Colonic mucosa (tissue), 4 donors: ENCODE data around the gene ZSCAN5A. TPM values are rescaled to one million over a fixed set of nuclear protein-coding genes. Genes with fewer than 3 reads are reported as not detected.
"Not testable (repeated sequence)": the region's sequence is repeated elsewhere in the genome, so short reads cannot be mapped to it uniquely, and the experiment has no call there.

Experiments
- DNase-seq: peaks from one replicate; pipeline ENCODE4 v3.0.0-alpha.2; 2020
- H3K27ac ChIP-seq: fragments of 200-600 bp; one replicate; pipeline ENCODE4 v1.8.0; 2021
- H3K27me3 ChIP-seq: fragments of 200-600 bp; one replicate; pipeline ENCODE4 v1.8.0; 2021
- H3K36me3 ChIP-seq: fragments of 200-600 bp; one replicate; pipeline ENCODE4 v1.8.0; 2021
- H3K4me1 ChIP-seq: fragments of 200-600 bp; one replicate; pipeline ENCODE4 v1.8.0; 2021; ENCODE audit warnings: mild to moderate bottlenecking
- H3K4me3 ChIP-seq: fragments of 200-600 bp; one replicate; pipeline ENCODE4 v1.8.0; 2021
- H3K9ac ChIP-seq, 2 donors: one replicate each; pipeline ENCODE4 v1.7.0; 2013; ENCODE audit warnings: control low read depth in 2 of 2, low read depth in 2 of 2, low read length in 2 of 2
- H3K9me3 ChIP-seq: fragments of 200-600 bp; one replicate; pipeline ENCODE4 v1.8.0; 2021
- intact Hi-C: fragments of 100-400 bp; cut with DNase I; formaldehyde crosslinking; loops from one replicate; pipeline ENCODE4 v1.14.1; 2022
- total RNA-seq, 2 donors: library from RNA; stranded (reverse); fragmentation: NEBNext Ultra II Directional in 1 of 2; extraction: Animal tissue kit (Norgen Biotek cat#: 25700) in 1 of 2; gene quantifications; one replicate each; pipeline ENCODE4 v1.2.1, GENCODE V29; 2021
- TF ChIP-seq, protein P1 (sequence below): fragments of 200-600 bp; IDR thresholded peaks from one replicate; pipeline ENCODE4 v1.8.0; 2022; ENCODE audit warnings: antibody characterized with exemption, mild to moderate bottlenecking
- donor health status: healthy.
- donor health status: DM: no; HTN: no; CAD: no.
- donor health status: DM: no; HTN: no; CAD: no.

The ZSCAN5A gene
- total RNA-seq, 2 donors from 2014 or later: 9.8 to 12.1 TPM

DNA sequence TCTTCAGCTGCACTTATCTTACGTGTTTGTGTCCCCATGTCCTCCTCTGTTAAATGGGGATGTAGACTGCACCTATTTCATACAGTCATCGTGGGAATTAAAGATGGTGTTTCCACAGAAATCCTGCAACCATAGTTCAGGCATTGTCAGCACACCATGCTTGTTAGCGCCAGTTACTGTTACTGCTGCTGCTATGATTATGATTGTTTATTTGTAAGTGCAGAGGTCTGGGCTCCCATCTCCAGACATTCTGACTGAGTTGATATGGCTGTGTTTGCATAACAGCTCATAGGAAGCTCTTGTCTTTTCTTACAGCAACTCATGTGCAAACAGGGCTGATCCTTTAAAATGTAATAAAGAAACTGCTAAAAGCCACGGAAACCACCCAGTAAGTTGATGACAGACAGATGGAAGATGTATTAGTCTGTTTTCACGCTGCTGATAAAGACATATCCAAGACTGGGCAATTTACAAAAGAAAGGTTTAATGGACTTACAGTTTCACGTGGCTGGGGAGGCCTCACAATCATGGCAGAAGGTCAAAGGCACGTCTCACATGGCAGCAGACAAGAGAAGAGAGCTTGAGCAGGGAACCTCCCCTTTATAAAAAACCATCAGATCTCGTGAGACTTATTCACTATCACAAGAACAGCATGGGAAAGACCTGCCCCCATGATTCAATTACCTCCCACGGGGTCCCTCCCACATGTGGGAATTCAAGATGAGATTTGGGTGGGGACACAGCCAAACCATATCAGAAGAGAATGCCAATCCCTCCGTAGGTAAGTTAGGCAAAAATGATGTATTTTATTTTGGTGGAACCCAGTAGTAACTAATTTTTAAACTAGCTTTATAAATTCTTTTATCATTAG is 1.6 kb downstream of the ZSCAN5A start:
- intact Hi-C loops: no loop called here
- TF ChIP-seq, protein P1, sequence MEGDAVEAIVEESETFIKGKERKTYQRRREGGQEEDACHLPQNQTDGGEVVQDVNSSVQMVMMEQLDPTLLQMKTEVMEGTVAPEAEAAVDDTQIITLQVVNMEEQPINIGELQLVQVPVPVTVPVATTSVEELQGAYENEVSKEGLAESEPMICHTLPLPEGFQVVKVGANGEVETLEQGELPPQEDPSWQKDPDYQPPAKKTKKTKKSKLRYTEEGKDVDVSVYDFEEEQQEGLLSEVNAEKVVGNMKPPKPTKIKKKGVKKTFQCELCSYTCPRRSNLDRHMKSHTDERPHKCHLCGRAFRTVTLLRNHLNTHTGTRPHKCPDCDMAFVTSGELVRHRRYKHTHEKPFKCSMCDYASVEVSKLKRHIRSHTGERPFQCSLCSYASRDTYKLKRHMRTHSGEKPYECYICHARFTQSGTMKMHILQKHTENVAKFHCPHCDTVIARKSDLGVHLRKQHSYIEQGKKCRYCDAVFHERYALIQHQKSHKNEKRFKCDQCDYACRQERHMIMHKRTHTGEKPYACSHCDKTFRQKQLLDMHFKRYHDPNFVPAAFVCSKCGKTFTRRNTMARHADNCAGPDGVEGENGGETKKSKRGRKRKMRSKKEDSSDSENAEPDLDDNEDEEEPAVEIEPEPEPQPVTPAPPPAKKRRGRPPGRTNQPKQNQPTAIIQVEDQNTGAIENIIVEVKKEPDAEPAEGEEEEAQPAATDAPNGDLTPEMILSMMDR: no peak
- DNase-seq: no peak
- H3K27me3 ChIP-seq: no peaks in the 10 kb centered on the region
- no peaks in the 10 kb centered on the region for H3K36me3 ChIP-seq
- H3K9ac ChIP-seq: no peak overlapping the region
- no peak overlapping the region for H3K27ac ChIP-seq
- H3K4me3 ChIP-seq: no peak overlapping the region
- peaks cover 8% of the 10 kb centered on the region for H3K4me1 ChIP-seq
- H3K9me3 ChIP-seq: no peaks in the 10 kb centered on the region

DNA sequence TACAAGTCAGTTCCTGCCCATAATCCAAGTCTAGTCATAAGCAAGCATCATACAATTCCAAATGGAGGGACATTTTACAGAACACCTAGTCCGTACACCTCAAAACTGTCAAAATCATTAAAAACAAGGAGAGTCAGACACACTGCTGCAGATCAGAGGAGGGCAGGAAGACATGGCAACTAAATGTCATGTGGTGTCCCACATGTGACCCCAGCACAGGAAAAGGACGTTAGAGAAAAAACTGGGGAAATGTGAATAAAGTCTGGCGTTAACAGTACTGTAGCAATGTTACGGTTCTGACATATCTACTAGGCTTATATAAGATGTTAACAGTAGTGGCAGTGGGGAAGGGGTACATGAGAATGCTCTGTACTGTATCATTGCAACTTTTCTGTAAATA is 2.3 kb downstream of the ZSCAN5A start:
- no peaks in the 10 kb centered on the region for H3K36me3 ChIP-seq
- no peak overlapping the region for H3K4me3 ChIP-seq
- no peak overlapping the region for H3K27ac ChIP-seq
- no peak for DNase-seq
- no peaks in the 10 kb centered on the region for H3K27me3 ChIP-seq
- TF ChIP-seq, protein P1: no peak
- no peaks in the 10 kb centered on the region for H3K9me3 ChIP-seq
- peaks cover 8% of the 10 kb centered on the region for H3K4me1 ChIP-seq
- intact Hi-C loops: no loop called here
- no peak overlapping the region for H3K9ac ChIP-seq

DNA sequence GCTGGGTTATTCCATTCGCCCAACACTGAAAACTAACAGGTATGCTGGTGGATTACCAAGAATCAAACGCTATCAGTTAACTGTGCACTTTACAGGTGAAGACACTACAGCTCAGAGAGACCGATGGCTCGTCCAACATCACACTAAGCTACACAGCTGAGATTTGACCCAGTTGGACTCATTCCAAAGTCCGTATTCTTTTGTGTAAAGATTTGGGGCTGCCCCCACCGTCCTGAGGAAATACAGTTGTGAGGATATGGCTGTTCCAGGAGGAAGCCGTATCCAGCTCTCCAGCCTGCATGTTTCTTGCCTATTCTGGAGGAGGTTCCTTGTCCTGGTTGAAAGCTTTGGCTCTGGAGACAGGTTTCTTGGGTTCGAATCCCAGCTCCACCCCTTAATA is 4.2 kb downstream of the ZSCAN5A start:
- H3K27me3 ChIP-seq: no peaks in the 10 kb centered on the region
- DNase-seq: no peak
- TF ChIP-seq, protein P1: no peak
- intact Hi-C loops: no loop called here
- H3K4me1 ChIP-seq: peaks cover 5% of the 10 kb centered on the region
- no peak overlapping the region for H3K27ac ChIP-seq
- no peaks in the 10 kb centered on the region for H3K36me3 ChIP-seq
- no peaks in the 10 kb centered on the region for H3K9me3 ChIP-seq
- H3K4me3 ChIP-seq: no peak overlapping the region
- H3K9ac ChIP-seq: no peak overlapping the region

DNA sequence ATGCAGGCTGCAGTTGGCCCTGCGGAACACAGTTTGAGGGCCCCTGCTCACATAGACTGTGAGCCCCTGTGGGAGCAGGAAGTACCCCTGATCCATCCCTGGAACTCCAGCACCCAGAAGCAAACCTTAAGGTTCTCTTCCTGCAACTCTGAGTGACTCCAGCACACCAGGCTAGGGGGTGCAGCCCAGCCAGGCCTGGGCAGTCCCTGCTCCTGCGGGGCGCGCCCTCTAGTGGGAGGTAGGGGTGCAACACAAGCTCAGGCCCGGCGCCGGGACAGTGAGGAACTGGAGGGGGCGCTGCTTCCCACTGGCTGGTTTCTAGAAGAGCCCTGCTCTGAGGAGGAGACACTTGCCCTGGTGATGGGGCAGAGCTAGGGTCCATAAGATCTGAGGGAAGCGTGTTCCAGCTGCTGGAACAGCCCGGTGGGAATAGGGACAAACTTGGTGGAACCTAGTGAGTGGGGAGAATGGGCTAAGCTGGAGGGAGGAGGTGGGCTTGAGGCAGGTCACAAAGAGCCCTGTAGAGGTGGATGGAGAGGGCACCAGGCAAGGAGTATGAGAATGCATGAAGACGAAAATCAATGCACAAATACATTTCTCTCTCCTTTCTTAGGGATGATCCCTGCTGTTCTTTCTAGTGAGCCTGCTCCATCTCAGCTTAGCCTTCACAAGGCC is 5.0 kb downstream of the ZSCAN5A start:
- no peaks in the 10 kb centered on the region for H3K36me3 ChIP-seq

DNA sequence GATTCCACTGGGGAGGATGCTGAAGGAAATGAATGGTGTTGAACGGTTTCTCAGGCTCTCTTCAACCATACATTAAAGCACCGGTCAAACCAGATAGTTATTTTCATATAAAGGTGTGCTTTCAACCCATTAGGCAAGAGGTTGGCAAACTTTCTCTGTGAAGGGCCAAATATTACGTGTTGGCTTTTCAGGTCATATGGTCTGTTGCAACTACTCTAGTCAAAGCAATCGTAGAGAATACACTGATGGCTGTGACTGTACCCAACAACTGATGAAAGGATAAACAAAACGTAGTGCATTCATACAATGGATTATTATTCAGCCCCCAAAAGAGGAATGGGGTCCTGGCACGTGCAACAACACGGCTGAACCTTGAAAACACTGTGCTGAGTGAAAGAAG is 5.8 kb downstream of the ZSCAN5A start:
- H3K9ac ChIP-seq: no peak overlapping the region
- no peak for DNase-seq
- H3K27ac ChIP-seq: no peak overlapping the region
- H3K4me3 ChIP-seq: no peak overlapping the region
- no peaks in the 10 kb centered on the region for H3K36me3 ChIP-seq
- no peaks in the 10 kb centered on the region for H3K9me3 ChIP-seq
- H3K27me3 ChIP-seq: no peaks in the 10 kb centered on the region
- intact Hi-C loops: no loop called here
- TF ChIP-seq, protein P1: no peak
- peaks cover 3% of the 10 kb centered on the region for H3K4me1 ChIP-seq

More for the DNA sequence above, 5.0 kb downstream of the ZSCAN5A start:
- H3K27me3 ChIP-seq: no peaks in the 10 kb centered on the region
- H3K27ac ChIP-seq: no peak overlapping the region
- TF ChIP-seq, protein P1: peak; percentile 71
- intact Hi-C loops: no loop called here
- peaks cover 5% of the 10 kb centered on the region for H3K4me1 ChIP-seq
- H3K9me3 ChIP-seq: no peaks in the 10 kb centered on the region
- DNase-seq: peak; percentile 48
- H3K9ac ChIP-seq: no peak overlapping the region
- H3K4me3 ChIP-seq: no peak overlapping the region

DNA sequence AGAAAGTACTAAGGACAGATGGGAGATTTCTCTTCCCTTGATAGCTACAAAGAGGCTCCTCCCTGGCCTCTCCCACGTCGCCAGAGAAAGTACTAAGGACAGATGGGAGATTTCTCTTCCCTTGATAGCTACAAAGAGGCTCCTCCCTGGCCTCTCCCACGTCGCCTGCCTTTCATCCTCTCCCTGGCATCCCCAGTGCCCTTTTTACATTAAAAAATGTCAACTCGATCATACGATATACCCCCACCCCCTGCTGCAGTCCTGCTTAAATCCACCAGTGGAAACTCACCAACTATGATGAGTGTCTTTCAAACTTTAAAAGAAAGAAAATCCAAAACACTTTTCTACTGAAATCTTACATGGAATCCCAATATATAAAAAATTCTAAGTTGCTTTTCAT is 7.6 kb downstream of the ZSCAN5A start:
- H3K9ac ChIP-seq, H3K9me3 ChIP-seq, intact Hi-C loops, H3K27me3 ChIP-seq, H3K36me3 ChIP-seq, H3K27ac ChIP-seq, H3K4me3 ChIP-seq, H3K4me1 ChIP-seq, DNase-seq: not testable (repeated sequence)
